Measurements from ENCODE around the gene GPR157. TPM values are rescaled to one million over a fixed set of nuclear protein-coding genes. Genes with fewer than 3 reads are reported as not detected.

The GPR157 gene
- total RNA-seq, 1 donor from 2014 or later: 5.4 TPM

GRCh38 chr1:9093581-9093980, 35.3 kb downstream of the GPR157 start:
- Mint-ChIP-seq H3K36me3 (ENCODE audit: low read depth, unreplicated experiment) (peaks cover 10% of the 10 kb centered on the region), H3K9me3 (ENCODE audit: unreplicated experiment) (peaks cover 14% of the 10 kb centered on the region), H3K27me3 (ENCODE audit: low read depth, unreplicated experiment) (peaks cover 8% of the 10 kb centered on the region), H3K4me1 (ENCODE audit: low read depth, unreplicated experiment) (no peaks in the 10 kb centered on the region), H3K4me3 (ENCODE audit: unreplicated experiment) (no peak overlapping the region), H3K27ac (ENCODE audit: unreplicated experiment) (no peak overlapping the region)
- Histone ChIP-seq H3K4me2 (ENCODE audit: low read length) (no peak overlapping the region), H3K79me2 (ENCODE audit: insufficient read depth, low read length) (no peaks in the 10 kb centered on the region), H3K36me3 (ENCODE audit: insufficient read depth, low read length) (no peaks in the 10 kb centered on the region), H3K4me1 (ENCODE audit: insufficient read depth, low read length) (no peaks in the 10 kb centered on the region), H3K4me3 (ENCODE audit: insufficient read depth, low read depth, low read length) (no peak overlapping the region), H4K20me1 (ENCODE audit: insufficient read depth, low read length) (no peaks in the 10 kb centered on the region), H3K27me3 (ENCODE audit: insufficient read depth, low read length) (peaks cover 37% of the 10 kb centered on the region), H3K9me3 (ENCODE audit: insufficient read depth, low read depth, low read length) (no peaks in the 10 kb centered on the region), H3K9ac (ENCODE audit: low read length) (no peak overlapping the region), H3K27ac (ENCODE audit: low read depth, low read length) (no peak overlapping the region), H2AFZ (ENCODE audit: low read depth, low read length) (no peak overlapping the region)
- DNase-seq (ENCODE audit: low read depth): no peak
- FAIRE-seq: no peak
- TF ChIP-seq CTCF (IDR thresholded peaks at IDR 0.05; ENCODE audit: insufficient read depth, low read depth, low read length) (no peak), EZH2 (IDR thresholded peaks at IDR 0.05; ENCODE audit: insufficient read depth, low read length) (no peak)

- H3K27me3 Mint-ChIP-seq (ENCODE audit: low read depth, unreplicated experiment): peaks cover 8% of the 10 kb centered on the region
- Histone ChIP-seq H3K79me2 (ENCODE audit: insufficient read depth, low read length) (no peaks in the 10 kb centered on the region), H3K9me3 (ENCODE audit: insufficient read depth, low read depth, low read length) (no peaks in the 10 kb centered on the region), H3K4me2 (ENCODE audit: low read length) (no peak overlapping the region), H3K9ac (ENCODE audit: low read length) (no peak overlapping the region), H3K27me3 (ENCODE audit: insufficient read depth, low read length) (peaks cover 37% of the 10 kb centered on the region), H3K4me3 (ENCODE audit: insufficient read depth, low read depth, low read length) (no peak overlapping the region), H4K20me1 (ENCODE audit: insufficient read depth, low read length) (no peaks in the 10 kb centered on the region), H3K27ac (ENCODE audit: low read depth, low read length) (no peak overlapping the region), H3K4me1 (ENCODE audit: insufficient read depth, low read length) (no peaks in the 10 kb centered on the region), H3K36me3 (ENCODE audit: insufficient read depth, low read length) (no peaks in the 10 kb centered on the region), H2AFZ (ENCODE audit: low read depth, low read length) (no peak overlapping the region)
- H3K27ac Mint-ChIP-seq (ENCODE audit: unreplicated experiment): no peak overlapping the region
- FAIRE-seq: no peak
- no peaks in the 10 kb centered on the region for H3K4me1 Mint-ChIP-seq (ENCODE audit: low read depth, unreplicated experiment)
- peaks cover 14% of the 10 kb centered on the region for H3K9me3 Mint-ChIP-seq (ENCODE audit: unreplicated experiment)
- peaks cover 10% of the 10 kb centered on the region for H3K36me3 Mint-ChIP-seq (ENCODE audit: low read depth, unreplicated experiment)
- TF ChIP-seq CTCF (IDR thresholded peaks at IDR 0.05; ENCODE audit: insufficient read depth, low read depth, low read length) (no peak), EZH2 (IDR thresholded peaks at IDR 0.05; ENCODE audit: insufficient read depth, low read length) (no peak)
- H3K4me3 Mint-ChIP-seq (ENCODE audit: unreplicated experiment): no peak overlapping the region
- no peak for DNase-seq (ENCODE audit: low read depth)
Measured at GRCh38 chr1:9093091-9093490, 35.8 kb downstream of the GPR157 start.

- Mint-ChIP-seq H3K4me3 (ENCODE audit: unreplicated experiment) (no peak overlapping the region), H3K9me3 (ENCODE audit: unreplicated experiment) (peaks cover 7% of the 10 kb centered on the region), H3K27ac (ENCODE audit: unreplicated experiment) (no peak overlapping the region), H3K36me3 (ENCODE audit: low read depth, unreplicated experiment) (peaks cover 2% of the 10 kb centered on the region), H3K27me3 (ENCODE audit: low read depth, unreplicated experiment) (peaks cover 15% of the 10 kb centered on the region), H3K4me1 (ENCODE audit: low read depth, unreplicated experiment) (peaks cover 17% of the 10 kb centered on the region)
- Histone ChIP-seq H3K27ac (ENCODE audit: low read depth, low read length) (no peak overlapping the region), H2AFZ (ENCODE audit: low read depth, low read length) (no peak overlapping the region), H3K4me3 (ENCODE audit: insufficient read depth, low read depth, low read length) (no peak overlapping the region), H3K27me3 (ENCODE audit: insufficient read depth, low read length) (peaks cover 43% of the 10 kb centered on the region), H3K4me1 (ENCODE audit: insufficient read depth, low read length) (peaks cover 16% of the 10 kb centered on the region), H3K4me2 (ENCODE audit: low read length) (no peak overlapping the region), H3K36me3 (ENCODE audit: insufficient read depth, low read length) (no peaks in the 10 kb centered on the region), H4K20me1 (ENCODE audit: insufficient read depth, low read length) (no peaks in the 10 kb centered on the region), H3K9ac (ENCODE audit: low read length) (no peak overlapping the region), H3K79me2 (ENCODE audit: insufficient read depth, low read length) (no peaks in the 10 kb centered on the region), H3K9me3 (ENCODE audit: insufficient read depth, low read depth, low read length) (peaks cover 5% of the 10 kb centered on the region)
- DNase-seq (ENCODE audit: low read depth) (no peak), FAIRE-seq (no peak)
- TF ChIP-seq EZH2 (IDR thresholded peaks at IDR 0.05; ENCODE audit: insufficient read depth, low read length) (no peak), CTCF (IDR thresholded peaks at IDR 0.05; ENCODE audit: insufficient read depth, low read depth, low read length) (no peak)
Measured at GRCh38 chr1:9088807-9089206, 40.1 kb downstream of the GPR157 start.
